SK-N-DZ (cell line): ENCODE data around the gene AASDH.

Source experiments
- DNase-seq: peaks from one replicate; pipeline ENCODE4 v3.0.0-alpha.2; 2015; ENCODE audit warnings: low spot score

AASDH gene

GRCh38 chr4:56317749-56318148 lies 69.5 kb downstream of the AASDH start:
- no peak for DNase-seq

GRCh38 chr4:56316011-56316650 lies 71.2 kb downstream of the AASDH start:
- no peak for DNase-seq

GRCh38 chr4:56315543-56315942 lies 71.7 kb downstream of the AASDH start:
- no peak for DNase-seq

GRCh38 chr4:56315041-56315440 lies 72.2 kb downstream of the AASDH start:
- DNase-seq = no peak

- DNase-seq = no peak
These were observed 72.9 kb downstream of the AASDH start for GRCh38 chr4:56314207-56314915.

- no peak for DNase-seq
These were observed 74.2 kb downstream of the AASDH start for GRCh38 chr4:56313132-56313531.

- DNase-seq = peak; percentile 17
These were observed 75.9 kb downstream of the AASDH start for GRCh38 chr4:56311299-56311975.

- no peak for DNase-seq
These were observed 76.7 kb downstream of the AASDH start for GRCh38 chr4:56310401-56311125.

- DNase-seq = no peak
These were observed 78.9 kb downstream of the AASDH start for GRCh38 chr4:56308384-56308783.

GRCh38 chr4:56307423-56307822 lies 79.9 kb downstream of the AASDH start:
- DNase-seq = no peak

GRCh38 chr4:56305390-56305789 lies 81.9 kb downstream of the AASDH start:
- DNase-seq = no peak

GRCh38 chr4:56303921-56304320 lies 83.4 kb downstream of the AASDH start:
- no peak for DNase-seq

GRCh38 chr4:56302760-56303159 lies 84.5 kb downstream of the AASDH start:
- DNase-seq = no peak

GRCh38 chr4:56301997-56302496 lies 85.2 kb downstream of the AASDH start:
- no peak for DNase-seq

- peak; percentile 73 for DNase-seq
These were observed 85.9 kb downstream of the AASDH start for GRCh38 chr4:56301181-56301996.

- DNase-seq = no peak
These were observed 89.1 kb downstream of the AASDH start for GRCh38 chr4:56298236-56298635.

GRCh38 chr4:56297776-56298175 lies 89.5 kb downstream of the AASDH start:
- no peak for DNase-seq

GRCh38 chr4:56296526-56296925 lies 90.8 kb downstream of the AASDH start:
- DNase-seq = no peak

- DNase-seq = no peak
These were observed 94.2 kb downstream of the AASDH start for GRCh38 chr4:56293121-56293520.

- DNase-seq = no peak
These were observed 97.4 kb downstream of the AASDH start for GRCh38 chr4:56289934-56290333.

- DNase-seq = no peak
These were observed 98.6 kb downstream of the AASDH start for GRCh38 chr4:56288663-56289062.
